ENCODE data around the gene ZNF280B. TPM values are rescaled to one million over a fixed set of nuclear protein-coding genes. Genes with fewer than 3 reads are reported as not detected.
"Not testable (repeated sequence)": the region's sequence is repeated elsewhere in the genome, so short reads cannot be mapped to it uniquely, and the experiment has no call there.

Gene ZNF280B
- total and polyA plus RNA-seq, 2 donors = 0.48 to 1.9 TPM

DNA sequence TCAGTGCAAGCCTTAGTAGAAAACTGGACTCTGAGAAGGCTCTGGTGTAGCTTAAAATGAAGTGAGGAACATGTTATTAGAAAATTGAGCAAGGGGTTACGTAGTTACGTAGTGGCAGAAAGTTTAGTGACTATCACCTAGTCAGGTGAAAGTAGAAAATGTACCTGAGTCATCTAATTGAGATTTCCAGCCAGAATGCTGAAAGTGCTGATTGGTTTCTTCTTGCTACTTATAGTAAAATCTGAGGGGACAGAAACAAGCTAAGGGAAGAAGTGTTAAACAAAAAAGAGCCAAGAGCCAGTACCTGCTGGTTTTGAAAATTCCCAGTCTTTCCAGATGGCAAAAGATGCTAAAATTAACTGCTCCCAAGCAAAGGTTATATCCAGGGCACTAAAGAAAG, 29.4 kb downstream of the ZNF280B start:
- 96% methylated on average over 2 of the region's 2 CpGs for WGBS
- no peaks in the 10 kb centered on the region for H3K4me1 ChIP-seq (ENCODE audit: insufficient read depth)
- H3K4me3 ChIP-seq (ENCODE audit: low read depth, low read length) = no peak overlapping the region
- no peaks in the 10 kb centered on the region for H3K36me3 ChIP-seq (ENCODE audit: insufficient read depth)
- no peak for DNase-seq (ENCODE audit: extremely low spot score)
- H3K27ac ChIP-seq (ENCODE audit: low read depth) = no peak overlapping the region

DNA sequence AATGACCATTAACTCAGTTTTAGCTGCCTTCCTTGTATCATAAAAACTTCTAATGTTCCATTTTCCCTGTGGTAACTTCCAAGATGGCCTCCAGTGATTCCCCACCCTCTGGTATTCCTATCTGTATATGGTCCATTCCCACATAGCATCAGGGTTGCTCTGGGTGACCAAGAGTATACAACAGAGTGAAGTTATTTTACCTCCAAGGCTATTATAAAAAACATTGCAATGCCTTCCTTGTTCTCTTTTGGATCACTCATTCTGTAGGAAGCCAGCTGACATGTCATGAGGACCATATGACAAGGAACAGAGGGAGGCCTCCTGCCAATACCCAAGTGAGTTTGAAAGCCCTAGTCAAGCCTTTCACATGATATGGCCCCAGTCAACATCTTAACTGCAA, 30.1 kb downstream of the ZNF280B start:
- H3K4me3 ChIP-seq (ENCODE audit: low read depth, low read length) = no peak overlapping the region
- no peak for DNase-seq (ENCODE audit: extremely low spot score)
- no peaks in the 10 kb centered on the region for H3K4me1 ChIP-seq (ENCODE audit: insufficient read depth)
- H3K27ac ChIP-seq (ENCODE audit: low read depth) = no peak overlapping the region
- H3K36me3 ChIP-seq (ENCODE audit: insufficient read depth) = no peaks in the 10 kb centered on the region

DNA sequence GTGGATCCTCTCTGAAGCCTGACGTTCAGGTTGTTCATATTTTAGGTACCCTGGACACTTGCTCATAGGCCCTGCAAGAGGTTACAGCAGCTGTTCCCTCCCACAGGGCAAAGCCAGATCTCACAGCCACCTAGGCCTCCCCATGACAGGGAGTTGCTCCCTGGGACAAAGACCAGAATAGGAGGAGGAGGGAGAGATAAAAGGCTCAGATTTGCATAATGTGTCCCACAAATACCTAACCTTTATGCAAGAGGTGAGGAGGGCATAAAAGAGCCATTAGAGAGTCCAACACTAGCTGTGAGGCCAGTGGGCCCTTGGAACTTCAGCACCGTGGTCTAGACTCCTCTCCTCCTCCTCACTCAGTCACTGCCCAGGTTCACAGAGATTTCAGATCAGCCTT, 33.8 kb downstream of the ZNF280B start:
- no peak overlapping the region for H3K27ac ChIP-seq (ENCODE audit: low read depth)
- DNase-seq (ENCODE audit: extremely low spot score) = no peak
- H3K4me1 ChIP-seq (ENCODE audit: insufficient read depth) = no peaks in the 10 kb centered on the region
- no peak overlapping the region for H3K4me3 ChIP-seq (ENCODE audit: low read depth, low read length)
- WGBS = 63% methylated on average over 2 of the region's 2 CpGs
- H3K36me3 ChIP-seq (ENCODE audit: insufficient read depth) = no peaks in the 10 kb centered on the region

DNA sequence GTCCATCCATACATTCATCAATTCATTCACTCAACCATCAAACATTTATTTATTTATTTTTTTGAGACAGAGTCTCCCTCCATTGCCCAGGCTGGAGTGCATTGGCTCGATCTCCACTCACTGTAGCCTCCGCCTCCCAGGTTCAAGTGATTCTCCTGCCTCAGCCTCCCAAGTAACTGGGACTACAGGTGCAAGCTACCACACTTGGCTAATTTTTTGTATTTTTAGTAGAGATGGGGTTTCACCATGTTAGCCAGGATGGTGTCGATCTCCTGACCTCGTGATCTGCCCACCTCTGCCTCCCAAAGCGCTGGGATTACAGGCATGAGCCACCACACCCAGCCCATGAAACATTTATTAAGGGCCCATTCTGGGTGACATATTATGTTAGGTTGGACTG, 37.4 kb downstream of the ZNF280B start:
- not testable (repeated sequence) for H3K4me3 ChIP-seq (ENCODE audit: low read depth, low read length); H3K36me3 ChIP-seq (ENCODE audit: insufficient read depth); DNase-seq (ENCODE audit: extremely low spot score); H3K4me1 ChIP-seq (ENCODE audit: insufficient read depth); H3K27ac ChIP-seq (ENCODE audit: low read depth)
- WGBS = 90% methylated on average over 5 of the region's 5 CpGs

DNA sequence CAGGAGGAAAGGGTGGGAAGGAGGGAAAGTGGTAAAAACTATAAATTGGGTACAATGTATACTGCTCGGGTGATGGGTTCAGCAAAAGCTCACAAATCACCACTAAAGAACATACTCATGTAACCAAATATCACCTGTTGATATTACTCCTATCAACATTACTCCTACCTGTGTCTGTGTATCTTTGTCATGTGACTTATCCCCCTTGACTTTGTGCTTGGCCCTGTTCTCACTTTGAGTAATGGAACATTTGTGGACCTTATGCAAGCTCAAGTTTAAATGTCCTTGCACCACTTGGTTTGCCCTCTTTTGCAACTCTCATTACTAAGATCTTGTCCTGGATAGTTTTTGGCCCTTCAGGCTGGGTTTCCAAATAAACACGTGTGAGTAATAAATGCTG, 39.0 kb downstream of the ZNF280B start:
- DNase-seq (ENCODE audit: extremely low spot score) = no peak
- no peaks in the 10 kb centered on the region for H3K36me3 ChIP-seq (ENCODE audit: insufficient read depth)
- H3K4me1 ChIP-seq (ENCODE audit: insufficient read depth) = no peaks in the 10 kb centered on the region
- H3K4me3 ChIP-seq (ENCODE audit: low read depth, low read length) = no peak overlapping the region
- WGBS = 67% methylated on average over 2 of the region's 2 CpGs
- H3K27ac ChIP-seq (ENCODE audit: low read depth) = no peak overlapping the region

DNA sequence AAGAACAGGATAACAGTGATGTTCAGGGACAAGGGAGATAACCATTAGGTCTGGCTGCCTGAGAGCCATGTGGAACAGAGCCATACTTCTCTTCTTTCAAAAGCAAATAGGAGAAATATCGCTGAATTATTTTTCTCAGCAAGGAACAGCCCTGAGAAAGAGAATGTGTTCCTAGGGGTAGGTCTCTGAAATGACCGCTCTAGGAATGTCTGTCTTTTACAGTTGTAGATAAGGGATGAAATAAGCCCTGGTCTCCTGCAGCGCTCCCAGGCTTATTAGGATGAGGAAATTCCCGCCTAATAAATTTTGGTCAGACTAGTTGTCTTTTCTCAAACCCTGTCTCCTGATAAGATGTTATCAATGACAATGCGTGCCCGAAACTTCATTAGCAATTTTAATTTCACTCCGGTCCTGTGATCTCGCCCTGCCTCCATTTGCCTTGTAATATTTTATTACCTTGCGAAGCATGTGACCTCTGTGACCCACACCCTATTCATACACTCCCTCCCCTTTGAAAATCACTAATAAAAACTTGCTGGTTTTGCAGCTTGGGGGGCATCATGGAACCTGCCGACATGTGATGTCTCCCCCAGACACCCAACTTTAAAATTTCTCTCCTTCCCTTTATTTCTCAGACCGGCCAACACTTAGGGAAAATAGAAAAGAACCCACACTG, 39.6 kb downstream of the ZNF280B start:
- 86% methylated on average over 11 of the region's 11 CpGs for WGBS
- not testable (repeated sequence) for H3K4me1 ChIP-seq (ENCODE audit: insufficient read depth); H3K27ac ChIP-seq (ENCODE audit: low read depth); H3K36me3 ChIP-seq (ENCODE audit: insufficient read depth); DNase-seq (ENCODE audit: extremely low spot score); H3K4me3 ChIP-seq (ENCODE audit: low read depth, low read length)

DNA sequence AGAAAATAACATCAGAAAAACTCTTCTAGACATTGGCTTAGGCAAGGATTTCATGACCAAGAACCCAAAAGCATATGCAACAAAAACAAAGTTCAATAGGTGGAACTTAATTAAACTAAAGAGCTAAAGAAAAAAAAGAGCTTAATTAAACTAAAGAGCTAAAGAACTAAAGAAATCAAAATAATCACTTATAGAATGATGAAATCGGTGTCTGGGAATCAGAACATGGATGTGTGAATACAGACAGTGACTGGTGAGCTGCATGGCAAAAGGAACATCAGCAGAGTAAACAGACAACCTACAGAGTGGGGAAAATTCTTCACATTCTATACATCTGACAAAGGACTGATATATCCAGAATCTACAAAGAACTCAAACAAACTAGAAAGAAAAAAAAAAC, 41.4 kb downstream of the ZNF280B start:
- Histone ChIP-seq H3K4me1 (ENCODE audit: insufficient read depth) (no peaks in the 10 kb centered on the region), H3K4me3 (ENCODE audit: low read depth, low read length) (no peak overlapping the region), H3K36me3 (ENCODE audit: insufficient read depth) (no peaks in the 10 kb centered on the region), H3K27ac (ENCODE audit: low read depth) (no peak overlapping the region)
- no peak for DNase-seq (ENCODE audit: extremely low spot score)
- WGBS = 82% methylated on average over 1 of the region's 1 CpG

DNA sequence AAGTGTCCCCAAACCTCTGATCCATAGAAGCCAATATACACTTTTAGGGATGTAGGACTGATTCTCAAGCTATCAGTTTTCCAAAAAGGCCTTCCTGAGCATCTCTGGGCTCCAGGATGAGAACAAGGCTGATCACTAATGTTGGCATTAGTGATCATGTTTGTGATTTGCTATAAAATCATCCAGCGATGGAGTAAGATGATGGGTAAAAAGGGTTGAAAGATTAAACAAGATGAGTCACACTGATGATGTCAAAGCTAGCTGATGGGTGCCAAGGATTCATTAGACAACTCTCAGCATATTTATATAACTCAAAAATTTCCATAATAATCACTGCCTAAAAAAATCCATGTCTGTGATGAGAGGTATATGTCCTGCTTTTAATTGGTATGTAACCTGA, 42.8 kb downstream of the ZNF280B start:
- H3K4me1 ChIP-seq (ENCODE audit: insufficient read depth) = no peaks in the 10 kb centered on the region
- DNase-seq (ENCODE audit: extremely low spot score) = no peak
- H3K27ac ChIP-seq (ENCODE audit: low read depth) = no peak overlapping the region
- H3K4me3 ChIP-seq (ENCODE audit: low read depth, low read length) = no peak overlapping the region
- H3K36me3 ChIP-seq (ENCODE audit: insufficient read depth) = no peaks in the 10 kb centered on the region
- 68% methylated on average over 1 of the region's 1 CpG for WGBS

DNA sequence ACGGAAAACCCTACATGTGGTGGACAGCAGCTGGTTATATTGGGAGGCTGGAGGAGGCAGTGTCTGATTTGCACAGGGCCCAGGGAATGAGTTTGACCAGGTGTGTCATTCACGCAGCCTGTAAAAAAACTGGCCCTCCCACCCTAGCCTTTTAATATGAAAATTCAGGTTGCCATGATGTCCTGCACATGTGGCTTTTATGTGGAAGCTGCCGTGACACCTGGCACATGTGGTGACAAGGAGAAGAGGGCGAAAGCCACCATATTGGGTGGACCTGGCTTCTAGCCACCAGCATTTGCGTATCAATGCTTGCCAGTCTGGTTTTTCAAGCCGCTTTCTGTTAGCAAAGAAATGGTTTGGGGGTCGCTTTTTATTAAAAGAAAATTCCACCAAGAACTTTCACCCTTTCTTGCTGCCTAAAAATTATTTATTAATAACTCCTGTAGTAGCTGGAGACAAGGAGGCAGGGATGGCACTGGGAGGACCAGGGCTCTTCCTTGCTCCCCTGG, 43.4 kb downstream of the ZNF280B start:
- WGBS = 70% methylated on average over 7 of the region's 7 CpGs
- Histone ChIP-seq H3K36me3 (ENCODE audit: insufficient read depth) (no peaks in the 10 kb centered on the region), H3K4me3 (ENCODE audit: low read depth, low read length) (no peak overlapping the region), H3K27ac (ENCODE audit: low read depth) (no peak overlapping the region), H3K4me1 (ENCODE audit: insufficient read depth) (no peaks in the 10 kb centered on the region)
- no peak for DNase-seq (ENCODE audit: extremely low spot score)

DNA sequence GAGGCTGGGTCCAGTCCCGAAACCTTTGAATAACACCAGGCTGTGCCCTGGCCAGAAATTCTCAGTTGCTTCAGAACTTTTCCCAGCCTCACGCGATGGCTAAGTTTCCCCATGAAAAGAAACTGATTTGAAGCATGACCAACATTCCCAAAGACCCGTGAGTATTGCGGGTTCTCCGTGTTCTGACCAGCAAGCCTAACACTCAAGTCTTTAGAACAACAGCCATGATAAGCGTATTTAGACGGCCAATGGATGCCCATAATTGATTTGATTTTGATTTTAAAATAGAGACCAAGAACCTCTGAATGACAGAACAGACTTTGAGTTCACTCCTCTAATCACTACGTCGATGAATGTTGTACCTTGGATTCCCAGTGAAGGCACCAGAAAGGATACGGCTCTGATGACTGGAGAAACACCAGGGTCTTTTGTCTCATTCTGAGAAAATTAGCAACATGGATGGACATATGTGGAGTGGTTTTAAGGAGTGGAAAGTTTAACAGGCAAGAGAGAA, 43.9 kb downstream of the ZNF280B start:
- Histone ChIP-seq H3K36me3 (ENCODE audit: insufficient read depth) (no peaks in the 10 kb centered on the region), H3K4me3 (ENCODE audit: low read depth, low read length) (no peak overlapping the region), H3K4me1 (ENCODE audit: insufficient read depth) (no peaks in the 10 kb centered on the region), H3K27ac (ENCODE audit: low read depth) (no peak overlapping the region)
- 86% methylated on average over 11 of the region's 11 CpGs for WGBS
- no peak for DNase-seq (ENCODE audit: extremely low spot score)

DNA sequence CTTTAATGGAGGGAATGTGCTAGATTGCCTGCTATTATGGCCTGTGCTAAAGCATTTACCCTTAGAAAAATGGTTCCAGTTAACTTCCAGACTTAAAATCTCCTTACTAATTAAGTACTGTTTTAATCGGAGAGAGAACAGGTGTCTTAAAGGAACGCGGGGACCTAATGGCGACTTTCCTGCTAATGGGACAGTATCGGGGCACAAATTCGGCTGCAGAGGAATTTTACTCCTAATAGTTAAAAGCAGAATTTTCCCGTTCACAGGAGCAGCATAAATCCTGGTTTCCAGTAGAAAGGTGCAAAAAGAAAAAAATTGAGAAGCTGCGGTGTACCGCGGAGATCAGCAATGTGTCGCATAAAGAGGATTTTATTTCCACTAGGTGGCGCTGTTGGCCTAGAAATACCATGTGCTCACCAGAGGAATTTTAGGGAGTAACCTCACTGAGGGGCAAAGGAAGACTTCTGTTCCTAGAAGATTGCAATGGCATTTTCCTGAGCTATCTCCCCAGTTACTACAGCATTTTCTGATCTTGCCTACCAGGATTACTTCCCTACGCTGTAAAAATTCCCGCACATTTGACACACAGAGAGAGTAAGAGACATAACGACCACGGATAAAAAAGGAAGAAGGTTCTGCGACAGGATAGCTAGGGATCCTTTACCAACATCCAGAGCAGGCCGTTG, 44.5 kb downstream of the ZNF280B start:
- no peak overlapping the region for H3K27ac ChIP-seq (ENCODE audit: low read depth)
- peak; percentile 14 for DNase-seq (ENCODE audit: extremely low spot score)
- WGBS = 26% methylated on average over 18 of the region's 18 CpGs
- no peaks in the 10 kb centered on the region for H3K36me3 ChIP-seq (ENCODE audit: insufficient read depth)
- no peak overlapping the region for H3K4me3 ChIP-seq (ENCODE audit: low read depth, low read length)
- H3K4me1 ChIP-seq (ENCODE audit: insufficient read depth) = no peaks in the 10 kb centered on the region

DNA sequence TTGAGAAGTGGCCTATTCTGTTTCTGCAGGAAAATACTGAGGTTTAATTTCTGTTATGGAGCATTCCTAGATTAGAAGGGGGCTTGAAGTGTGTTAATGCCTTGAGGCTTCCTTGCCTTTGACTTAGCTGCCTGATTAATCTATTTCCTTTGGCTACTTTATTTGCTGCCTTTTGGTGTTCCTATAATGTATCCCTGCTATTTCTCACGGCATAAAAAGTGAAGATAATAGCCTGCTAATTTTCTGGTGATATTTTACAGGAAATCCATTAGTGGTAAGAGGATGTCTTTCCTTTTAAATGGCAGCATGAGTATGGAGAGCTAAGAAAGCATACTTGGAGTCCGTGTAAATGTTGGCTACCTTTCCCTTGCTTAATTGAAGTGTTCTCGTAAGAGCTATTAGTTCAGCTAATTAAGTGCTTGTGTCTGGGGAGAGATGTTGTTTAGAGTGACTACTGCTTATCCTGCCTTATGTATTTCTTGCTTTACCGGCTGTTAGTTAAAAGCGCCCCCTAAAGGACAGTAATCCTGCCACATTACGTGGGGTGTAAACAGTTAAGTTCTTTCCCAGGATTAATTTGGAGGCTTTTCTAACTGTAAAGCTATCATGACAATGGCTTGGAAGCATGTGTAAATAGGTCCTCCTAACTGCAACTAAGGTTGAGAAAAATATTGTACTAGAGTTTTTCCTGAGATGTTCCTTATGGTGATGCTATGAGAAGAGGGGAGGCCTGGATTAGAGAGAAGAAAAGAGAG, 45.6 kb downstream of the ZNF280B start:
- Histone ChIP-seq H3K4me3 (ENCODE audit: low read depth, low read length) (no peak overlapping the region), H3K27ac (ENCODE audit: low read depth) (no peak overlapping the region), H3K4me1 (ENCODE audit: insufficient read depth) (no peaks in the 10 kb centered on the region), H3K36me3 (ENCODE audit: insufficient read depth) (no peaks in the 10 kb centered on the region)
- WGBS = 50% methylated on average over 6 of the region's 6 CpGs
- no peak for DNase-seq (ENCODE audit: extremely low spot score)

DNA sequence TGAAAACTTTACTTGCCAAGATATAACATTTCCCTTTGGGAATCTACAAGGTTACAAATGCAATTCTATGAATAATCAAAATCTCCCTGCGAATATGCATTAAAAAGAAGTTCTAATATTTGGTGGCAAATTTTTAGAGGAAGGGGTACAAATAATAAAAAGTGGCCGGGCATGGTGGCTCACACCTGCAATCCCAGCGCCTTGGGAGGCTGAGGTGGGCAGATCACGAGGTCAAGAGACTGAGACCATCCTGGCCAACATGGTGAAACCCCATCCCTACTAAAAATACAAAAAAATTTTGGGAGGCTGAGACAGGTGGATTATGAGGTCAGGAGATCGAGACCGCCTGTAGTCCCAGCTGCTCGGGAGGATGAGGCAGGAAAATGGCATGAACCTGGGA, 47.0 kb downstream of the ZNF280B start:
- WGBS = 77% methylated on average over 7 of the region's 7 CpGs
- no peaks in the 10 kb centered on the region for H3K4me1 ChIP-seq (ENCODE audit: insufficient read depth)

DNA sequence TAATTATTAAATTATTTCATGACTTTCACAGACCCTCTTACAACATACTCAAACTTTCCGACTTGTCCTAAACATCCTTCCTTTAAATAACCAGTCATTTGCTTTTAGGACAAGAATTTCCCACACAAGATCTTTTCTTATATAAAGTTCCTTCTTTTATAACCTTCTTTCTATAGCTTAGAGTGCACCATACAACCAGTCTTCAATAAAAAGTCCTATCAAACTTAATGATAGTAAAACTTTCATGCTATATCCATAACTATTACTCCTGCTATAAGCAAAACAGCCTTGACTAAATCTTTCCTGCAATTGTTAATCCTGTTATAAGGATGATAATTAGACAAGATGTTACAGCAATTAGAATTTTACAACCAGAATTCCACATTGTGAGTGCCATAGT, 47.4 kb downstream of the ZNF280B start:
- Histone ChIP-seq H3K4me3 (ENCODE audit: low read depth, low read length) (no peak overlapping the region), H3K27ac (ENCODE audit: low read depth) (no peak overlapping the region), H3K36me3 (ENCODE audit: insufficient read depth) (no peaks in the 10 kb centered on the region), H3K4me1 (ENCODE audit: insufficient read depth) (no peaks in the 10 kb centered on the region)
- WGBS = 64% methylated on average over 1 of the region's 1 CpG
- no peak for DNase-seq (ENCODE audit: extremely low spot score)

More for the DNA sequence above, 47.0 kb downstream of the ZNF280B start:
- H3K4me3 ChIP-seq (ENCODE audit: low read depth, low read length) = no peak overlapping the region
- no peaks in the 10 kb centered on the region for H3K36me3 ChIP-seq (ENCODE audit: insufficient read depth)
- DNase-seq (ENCODE audit: extremely low spot score) = no peak
- H3K27ac ChIP-seq (ENCODE audit: low read depth) = no peak overlapping the region
